K562 (cell line): ENCODE measurements around the gene SRSF6. TPM values are rescaled to one million over a fixed set of nuclear protein-coding genes. Genes with fewer than 3 reads are reported as not detected.

Source experiments
- ATAC-seq: fragments of 200-7000 bp; cut with Tn5 transposase; 3 replicates; pipeline ENCODE4 v1.9.1; 2020; ENCODE audit warnings: moderate library complexity
- BruUV-seq: library from RNA; stranded (reverse); fragments of 400-500 nt; replicated peaks from 2 replicates; lab custom pipeline; 2021; lab: Mats Ljungman, UMichigan
- CTCF ChIA-PET: fragments of 300-600 bp; formaldehyde crosslinking; extraction: SDS; loops from one replicate; lab custom pipeline; 2021; ENCODE audit warnings: low intra/inter-chr PET ratio; lab: Yijun Ruan, JAX
- POLR2A ChIA-PET: fragments of 300-600, 350-650 bp; sonication (Branson Sonifier 250); formaldehyde crosslinking; extraction: SDS; loops from one replicate; lab custom pipeline; 2021; ENCODE audit warnings: antibody characterized with exemption, inconsistent platforms; lab: Yijun Ruan, JAX
- DNase-seq, 4 experiments: peaks; one replicate each; pipeline versions ENCODE4 v3.0.0 to v3.0.0-alpha.2; 2011 to 2018; ENCODE audit warnings: low spot score in 3 of 4, mixed read lengths in 3 of 4; ENCODE audit errors: extremely low read depth in 1 of 4
- FAIRE-seq: peaks from 2 replicates; lab custom pipeline; 2011; peaks lifted over from hg19 to GRCh38; lab: Jason Lieb, UNC
- H2AFZ ChIP-seq: 2 replicates; pipeline ENCODE4 v1.6.0; 2011; ENCODE audit warnings: low read depth, low read length, control low read depth, inconsistent platforms
- H3K27ac ChIP-seq: fragments of 200-600 bp; 3 replicates; pipeline ENCODE4 v1.8.0; 2011; ENCODE audit warnings: low read depth, mild to moderate bottlenecking, control low read depth, inconsistent platforms, low read length, moderate library complexity, mixed read lengths; ENCODE audit errors: extremely low read depth
- H3K27me3 ChIP-seq, 2 experiments: fragments of 300-600 bp in 1 of 2; 2 replicates in 1 of 2; 3 replicates in 1 of 2; pipeline versions ENCODE4 v1.6.0 to v1.8.0; 2011; ENCODE audit warnings: inconsistent platforms in 2 of 2, low read length in 2 of 2, mild to moderate bottlenecking in 1 of 2, mixed read lengths in 1 of 2, moderate library complexity in 1 of 2; ENCODE audit not compliant: control insufficient read depth in 2 of 2, insufficient read depth in 2 of 2
- H3K36me3 ChIP-seq: fragments of 300-600 bp; 3 replicates; pipeline ENCODE4 v1.8.0; 2011; ENCODE audit warnings: mild to moderate bottlenecking, low read length, inconsistent platforms; ENCODE audit not compliant: control insufficient read depth, insufficient read depth
- H3K4me1 ChIP-seq, 2 experiments: fragments of 200-600 bp in 1 of 2; replicated peaks in 1 of 2; 2 replicates in 1 of 2; 3 replicates in 1 of 2; pipeline versions ENCODE4 v1.5.1 to v1.8.0; 2011; ENCODE audit warnings: inconsistent platforms in 2 of 2, low read length in 2 of 2, mild to moderate bottlenecking in 1 of 2, mixed read lengths in 1 of 2, moderate library complexity in 1 of 2; ENCODE audit not compliant: control insufficient read depth in 2 of 2, insufficient read depth in 2 of 2
- H3K4me2 ChIP-seq: 2 replicates; pipeline ENCODE4 v1.6.1; 2011; ENCODE audit warnings: low read length, control low read depth, inconsistent platforms, mixed read lengths; ENCODE audit not compliant: insufficient read depth
- H3K4me3 ChIP-seq: fragments of 200-600 bp; sonication (generic), shearing (Covaris generic); 2 replicates; pipeline ENCODE4 v1.5.1; 2016; ENCODE audit warnings: control low read depth, inconsistent platforms
- H3K79me2 ChIP-seq: fragments of 200-600 bp; 3 replicates; pipeline ENCODE4 v1.8.0; 2011; ENCODE audit warnings: low read length, inconsistent platforms; ENCODE audit not compliant: control insufficient read depth, insufficient read depth
- H3K9ac ChIP-seq, 2 experiments: 2 replicates each; pipeline versions ENCODE4 v1.6.0 to v1.6.1; 2011; ENCODE audit warnings: low read depth in 2 of 2, low read length in 2 of 2, control low read depth in 1 of 2, inconsistent platforms in 1 of 2, mild to moderate bottlenecking in 1 of 2, mixed read lengths in 1 of 2; ENCODE audit not compliant: insufficient read depth in 1 of 2
- H3K9me1 ChIP-seq: one replicate; pipeline ENCODE4 v1.6.0; 2011; ENCODE audit warnings: inconsistent platforms, mild to moderate bottlenecking, low read length, moderate library complexity; ENCODE audit not compliant: control insufficient read depth, insufficient read depth
- H3K9me3 ChIP-seq: replicated peaks from 2 replicates; pipeline ENCODE4 v1.5.1; 2011; ENCODE audit warnings: low read depth, low read length, inconsistent platforms; ENCODE audit not compliant: control insufficient read depth, insufficient read depth
- H4K20me1 ChIP-seq: replicated peaks from 2 replicates; pipeline ENCODE4 v1.6.1; 2011; ENCODE audit warnings: low read length, inconsistent platforms, mixed read lengths; ENCODE audit not compliant: control insufficient read depth, insufficient read depth
- E2F1 ChIP-seq: sonication (generic); formaldehyde crosslinking; IDR thresholded peaks from 2 replicates; pipeline ENCODE4 v1.8.1; 2023; ENCODE audit warnings: mild to moderate bottlenecking, missing genetic modification reagents, moderate library complexity
- GABPA ChIP-seq: fragments of 200-800 bp; sonication (Bioruptor generic); conservative IDR thresholded peaks from 2 replicates; pipeline ENCODE4 v1.6.1; 2016; ENCODE audit warnings: low read depth, missing genetic modification characterization, missing compliant biosample characterization
- GMEB1 ChIP-seq: fragments of 250-450 bp; sonication (Bioruptor Pico); IDR thresholded peaks from 2 replicates; pipeline ENCODE4 v1.4.0; 2020; ENCODE audit warnings: mild to moderate bottlenecking
- LCOR ChIP-seq: sonication (generic); formaldehyde crosslinking; IDR thresholded peaks from 2 replicates; pipeline ENCODE4 v1.8.0; 2022; ENCODE audit warnings: mild to moderate bottlenecking, missing genetic modification reagents
- SMARCB1 ChIP-seq: IDR thresholded peaks from 2 replicates; pipeline ENCODE4 v1.6.1; 2011; ENCODE audit warnings: improper control_type of control experiment, low read depth; ENCODE audit not compliant: insufficient read length
- ZC3H11A ChIP-seq: IDR thresholded peaks from 2 replicates; pipeline ENCODE4 v1.6.1; 2012; ENCODE audit warnings: low read depth, low read length, improper control_type of control experiment
- ZFP1 ChIP-seq: fragments of 450-650 bp; formaldehyde crosslinking; IDR thresholded peaks from 2 replicates; pipeline ENCODE4 v1.4.0; 2020; ENCODE audit warnings: mild to moderate bottlenecking, mixed read lengths
- ZNF324 ChIP-seq: fragments of 250-450 bp; sonication (Bioruptor Pico); IDR thresholded peaks from 2 replicates; pipeline ENCODE4 v1.4.0; 2020; ENCODE audit warnings: mild to moderate bottlenecking
- WGBS: fragments of 100-300 bp; shearing (Covaris generic); methylation state at CpG from one replicate; pipeline ENCODE4 v1.1.6; 2016; ENCODE audit warnings: low coverage, mixed read lengths; ENCODE audit not compliant: insufficient coverage; ENCODE audit errors: missing lambda C conversion rate; 5-methylcytosine and 5-hydroxymethylcytosine counted together
- in situ Hi-C: fragments of 300-500 bp; cut with MboI; formaldehyde crosslinking; loops from 4 replicates; pipeline ENCODE4 v1.15.0; 2018; ENCODE audit warnings: inconsistent platforms, mixed read lengths
- intact Hi-C: fragments of 100-400 bp; cut with micrococcal nuclease; formaldehyde crosslinking; loops from 2 replicates; pipeline ENCODE4 v1.14.2; 2022
- polyA plus RNA-seq, 8 experiments: library from polyadenylated mRNA; depleted of rRNA in 4 of 8; stranded (reverse) in 5 of 8; unstranded in 3 of 8; fragments of >200 nt; fragmentation: Nextera tagmentation in 2 of 8; fragmentation: Illumina TruSeq in 1 of 8; extraction: Ambion mirVana in 2 of 8; extraction: Trizol in 1 of 8; gene quantifications; 2 replicates each; pipeline versions ENCODE4 v1.2.1 to v1.2.3, GENCODE V29; 2011 to 2014; ENCODE audit warnings: inconsistent platforms in 1 of 8, missing spikeins in 1 of 8
- total RNA-seq, 7 experiments: library from RNA; depleted of rRNA in 6 of 7; stranded (reverse); fragments of >200 nt in 6 of 7; fragmentation: Illumina TruSeq in 2 of 7; extraction: Trizol in 2 of 7; gene quantifications; 2 replicates each; pipeline versions ENCODE4 v1.2.1 to v1.2.3, GENCODE V29; 2011 to 2021; ENCODE audit warnings: low replicate concordance in 1 of 7
- TF ChIP-seq, protein P1 (sequence below): sonication (generic); formaldehyde crosslinking; IDR thresholded peaks from 2 replicates; pipeline ENCODE4 v1.8.1; 2022; ENCODE audit warnings: missing genetic modification reagents

Gene SRSF6
- total and polyA plus RNA-seq, 9 of the 15 experiments (the other 6 are each of a cell fraction or from before 2014, with no cell fraction given): 52.4 to 165 (median 117) TPM

DNA sequence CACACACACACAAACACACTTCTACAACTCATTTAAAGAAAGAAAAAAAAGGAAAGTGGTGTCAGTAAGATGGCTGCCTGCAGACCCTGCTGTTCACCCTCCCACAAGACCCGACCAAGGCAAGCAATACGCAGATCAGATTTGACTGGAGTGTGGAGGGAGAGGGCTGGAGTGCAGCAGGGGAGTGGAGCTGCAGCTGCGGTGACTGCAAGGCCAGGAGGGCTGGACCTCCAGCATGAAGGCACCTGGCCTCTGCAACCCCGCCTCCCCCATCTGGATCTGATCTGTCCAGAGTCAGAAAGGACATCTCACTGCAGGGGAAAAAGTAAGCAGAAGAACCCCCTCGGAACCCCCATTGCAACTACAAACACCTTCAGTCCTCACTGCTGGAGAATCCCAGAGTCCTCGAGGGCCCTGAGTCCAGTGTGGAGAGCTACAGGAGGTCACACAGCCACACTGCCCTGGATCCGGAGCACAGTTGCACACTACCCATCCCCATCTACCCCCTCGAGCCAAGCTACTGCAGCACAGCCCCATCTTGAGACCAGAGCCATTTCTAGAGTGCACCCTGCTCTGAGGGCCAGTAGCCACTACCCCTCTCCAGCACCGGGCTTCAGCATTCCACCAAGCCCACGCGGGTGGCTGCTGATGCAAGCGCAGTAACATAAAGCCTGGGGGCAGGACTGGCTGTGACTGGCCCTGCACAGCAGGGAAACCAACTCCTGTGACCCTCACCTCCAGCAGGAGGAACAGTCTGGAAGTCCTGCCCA lies 41.9 kb upstream of the SRSF6 start:
- intact Hi-C loops (no loop called here), in situ Hi-C loops (loop anchor here (10.0 kb wide), 1 partner anchor 1671 kb away; no protein-coding TSS in a partner anchor)
- Histone ChIP-seq H3K4me2 (no peak overlapping the region), H2AFZ (no peak overlapping the region), H3K9me1 (no peaks in the 10 kb centered on the region), H3K9me3 (no peaks in the 10 kb centered on the region; the same call in 1 of the 2 replicates), H3K36me3 (no peaks in the 10 kb centered on the region), H3K9ac (no peak overlapping the region), H4K20me1 (no peaks in the 10 kb centered on the region), H3K4me3 (no peak overlapping the region), H3K79me2 (no peaks in the 10 kb centered on the region), H3K27me3 (no peaks in the 10 kb centered on the region; a peak in 1 of 5 replicates), H3K27ac (no peak overlapping the region), H3K4me1 (no peaks in the 10 kb centered on the region)
- ChIA-PET CTCF (no interaction called here), POLR2A (no interaction called here)
- WGBS: 3% methylated on average over 11 of the region's 12 CpGs
- no TSS peak for BruUV-seq
- no peak for TF ChIP-seq LCOR (CRISPR knock-in tag)
- no peak for TF ChIP-seq SMARCB1
- ATAC-seq (peak; percentile 52; the same call in 2 of the 3 replicates), FAIRE-seq (no peak), DNase-seq (no peak)

DNA sequence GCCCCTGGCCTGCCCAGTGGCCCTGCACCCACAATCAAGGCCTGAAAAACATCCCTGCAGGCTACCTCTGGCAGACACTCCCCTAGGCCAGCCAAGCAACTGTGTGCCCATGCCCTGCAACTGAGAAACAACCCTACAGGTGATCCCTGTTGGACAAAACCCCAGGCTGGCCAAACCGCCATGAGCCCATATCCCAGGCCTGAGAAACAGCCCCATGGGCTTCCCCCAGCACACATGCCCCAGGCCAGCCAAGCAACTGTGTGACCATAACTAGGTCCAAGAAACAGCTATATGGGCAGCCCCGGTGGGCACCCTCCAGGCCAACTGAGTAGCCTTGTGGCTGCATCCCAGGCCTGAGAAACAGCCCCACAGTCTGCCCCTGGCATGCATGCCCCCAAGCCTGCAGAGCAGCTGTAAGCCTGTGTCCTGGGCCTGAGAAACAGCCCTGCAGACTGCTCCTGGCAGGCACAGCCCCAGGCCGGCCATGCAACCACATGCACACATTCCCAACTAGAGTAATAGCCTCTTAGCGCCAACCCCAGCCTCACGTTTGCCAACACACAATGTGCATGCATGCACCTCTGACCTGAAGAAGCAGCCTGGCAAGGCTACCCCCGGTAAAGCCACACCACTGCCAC lies 41.0 kb upstream of the SRSF6 start:
- Histone ChIP-seq H3K4me1 (no peaks in the 10 kb centered on the region), H3K79me2 (no peaks in the 10 kb centered on the region), H3K4me2 (no peak overlapping the region), H3K9me1 (no peaks in the 10 kb centered on the region), H3K9me3 (no peaks in the 10 kb centered on the region; the same call in 1 of the 2 replicates), H3K9ac (no peak overlapping the region), H2AFZ (no peak overlapping the region), H3K27me3 (no peaks in the 10 kb centered on the region; a peak in 1 of 5 replicates), H4K20me1 (no peaks in the 10 kb centered on the region), H3K27ac (no peak overlapping the region), H3K4me3 (no peak overlapping the region), H3K36me3 (no peaks in the 10 kb centered on the region)
- ATAC-seq (no peak), FAIRE-seq (no peak), DNase-seq (no peak)
- BruUV-seq: no TSS peak
- no peak for TF ChIP-seq E2F1 (CRISPR knock-in tag)
- no peak for TF ChIP-seq ZC3H11A
- TF ChIP-seq GMEB1: no peak
- TF ChIP-seq ZFP1 (CRISPR knock-in tag): no peak
- no peak for TF ChIP-seq ZNF324 (CRISPR knock-in tag)
- TF ChIP-seq, protein P1, sequence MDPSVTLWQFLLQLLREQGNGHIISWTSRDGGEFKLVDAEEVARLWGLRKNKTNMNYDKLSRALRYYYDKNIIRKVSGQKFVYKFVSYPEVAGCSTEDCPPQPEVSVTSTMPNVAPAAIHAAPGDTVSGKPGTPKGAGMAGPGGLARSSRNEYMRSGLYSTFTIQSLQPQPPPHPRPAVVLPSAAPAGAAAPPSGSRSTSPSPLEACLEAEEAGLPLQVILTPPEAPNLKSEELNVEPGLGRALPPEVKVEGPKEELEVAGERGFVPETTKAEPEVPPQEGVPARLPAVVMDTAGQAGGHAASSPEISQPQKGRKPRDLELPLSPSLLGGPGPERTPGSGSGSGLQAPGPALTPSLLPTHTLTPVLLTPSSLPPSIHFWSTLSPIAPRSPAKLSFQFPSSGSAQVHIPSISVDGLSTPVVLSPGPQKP (CRISPR knock-in tag): no peak
- no peak for TF ChIP-seq GABPA (tag)
- ChIA-PET CTCF (no interaction called here), POLR2A (interaction anchor here (0.6 kb wide), 1 partner anchor 13 kb away, joined by 3 read pairs; no protein-coding TSS in a partner anchor)
- in situ Hi-C loops: loop anchor here (10.0 kb wide), 1 partner anchor 1672 kb away; no protein-coding TSS in a partner anchor
- 2% methylated on average over 5 of the region's 6 CpGs for WGBS
- intact Hi-C loops: no loop called here
